Left colon (tissue), 2 donors: ENCODE data around the gene SLC25A42. TPM values are rescaled to one million over a fixed set of nuclear protein-coding genes. Genes with fewer than 3 reads are reported as not detected.
"Not testable (repeated sequence)": the region's sequence is repeated elsewhere in the genome, so short reads cannot be mapped to it uniquely, and the experiment has no call there.

Source experiments
- ATAC-seq: fragments of 200-7000 bp; cut with Tn5 transposase; one replicate; pipeline ENCODE4 v1.9.1; 2020; ENCODE audit warnings: mild to moderate bottlenecking, moderate library complexity
- DNase-seq, 2 donors: peaks; one replicate each; pipeline ENCODE4 v3.0.0-alpha.2; 2020
- intact Hi-C, 2 donors: fragments of 100-400 bp; cut with DNase I in 1 of 2; cut with micrococcal nuclease in 1 of 2; formaldehyde crosslinking; loops; one replicate each; pipeline versions ENCODE4 v1.11.2 to v1.14.0; 2022; cut with DNase I, micrococcal nuclease
- long read RNA-seq: library from polyadenylated mRNA; unstranded; transcript quantifications from one replicate; pipeline ENCODE4 v2.0.0, GENCODE V29; 2021
- total RNA-seq, 2 donors: library from RNA; stranded (reverse); fragmentation: NEBNext Ultra II Directional; extraction: Animal tissue kit (Norgen Biotek cat#: 25700); gene quantifications; one replicate each; pipeline ENCODE4 v1.2.1, GENCODE V29; 2021
- donor health status: DM: no; HTN: no; CAD: no.
- donor health status: DM: yes; HTN: yes; CAD: no.

SLC25A42 gene, protein sequence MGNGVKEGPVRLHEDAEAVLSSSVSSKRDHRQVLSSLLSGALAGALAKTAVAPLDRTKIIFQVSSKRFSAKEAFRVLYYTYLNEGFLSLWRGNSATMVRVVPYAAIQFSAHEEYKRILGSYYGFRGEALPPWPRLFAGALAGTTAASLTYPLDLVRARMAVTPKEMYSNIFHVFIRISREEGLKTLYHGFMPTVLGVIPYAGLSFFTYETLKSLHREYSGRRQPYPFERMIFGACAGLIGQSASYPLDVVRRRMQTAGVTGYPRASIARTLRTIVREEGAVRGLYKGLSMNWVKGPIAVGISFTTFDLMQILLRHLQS
- total RNA-seq, result 1 to 10 TPM; 8.2 to 8.5 TPM
- long read RNA-seq, partial matches to known transcripts, result 2 of 6 reads
- long read RNA-seq, other reads (novel, unspliced or antisense), result 1 of 6 reads

DNA sequence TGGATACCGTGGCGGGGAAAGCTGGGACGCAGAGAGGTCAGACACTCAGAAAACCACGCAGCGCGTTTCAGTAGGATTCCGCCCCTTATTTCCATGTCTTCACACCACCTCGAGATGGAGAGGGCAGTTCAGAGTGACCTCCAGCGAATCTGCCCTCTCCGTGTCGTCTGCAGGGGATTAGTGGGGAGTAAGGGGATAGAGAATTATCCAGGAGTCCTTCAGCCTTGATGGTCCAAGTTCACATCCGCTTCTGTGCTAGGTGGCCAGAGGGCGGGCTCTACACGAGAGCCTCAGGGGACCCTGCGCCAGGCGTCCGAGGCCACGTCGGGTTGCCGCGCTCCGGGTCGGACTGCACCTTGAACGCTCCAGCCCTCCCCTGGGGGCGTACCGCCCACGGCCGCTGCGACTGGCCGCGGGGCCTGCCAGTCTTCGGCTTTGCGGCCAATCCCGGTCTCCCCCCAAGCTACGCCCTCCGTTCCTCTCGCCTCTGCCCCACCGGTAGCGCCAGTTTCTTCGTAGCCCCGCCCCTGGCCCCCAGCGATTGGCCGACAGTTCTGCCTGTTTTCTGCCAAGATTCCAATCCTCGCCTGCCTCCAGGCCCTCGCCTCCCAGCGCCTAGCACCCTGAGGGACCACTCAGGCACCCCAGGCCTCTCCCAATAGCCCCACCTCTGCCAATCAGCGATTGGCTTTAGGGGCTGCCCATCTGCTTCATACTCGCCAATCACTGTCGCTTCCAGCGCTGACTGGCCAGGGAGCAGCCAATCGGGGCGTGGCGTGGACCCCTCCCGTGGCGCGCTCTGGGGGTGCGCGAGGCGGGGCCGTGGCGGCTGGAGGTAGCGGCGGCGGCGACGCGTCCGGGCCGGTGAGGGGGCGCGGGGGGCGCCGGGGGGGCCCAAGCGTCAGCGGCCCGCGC, at the start of gene SLC25A42:
SLC25A42 (plus strand) TSS at position 812 of the 915 bp plus-strand sequence. CDS start 32,131 bp downstream, outside the sequence.
- intact Hi-C loops, result no loop called here
- peak; percentile 91 for ATAC-seq
- DNase-seq, result peak; percentile 98 to 100

DNA sequence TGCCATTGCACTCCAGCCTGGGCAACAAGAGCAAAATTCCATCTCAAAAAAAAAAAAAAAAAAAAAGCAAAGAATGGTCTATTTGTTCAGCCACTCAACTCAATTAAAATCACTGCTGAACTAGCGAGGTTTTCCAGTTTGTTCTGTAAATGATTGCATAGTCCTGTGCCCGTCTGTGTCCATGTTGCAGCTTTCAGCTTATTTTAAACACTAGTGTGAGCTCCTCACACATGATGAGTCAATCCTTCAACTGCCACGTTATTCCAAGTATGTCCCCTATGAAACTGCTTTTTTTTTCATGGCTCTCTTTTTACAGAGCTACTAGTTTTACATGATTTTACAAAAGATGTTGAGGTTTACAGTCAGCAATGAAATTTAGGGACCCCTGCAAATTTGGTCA, 42.7 kb upstream of the SLC25A42 start:
- intact Hi-C loops, result no loop called here
- no peak for ATAC-seq

DNA sequence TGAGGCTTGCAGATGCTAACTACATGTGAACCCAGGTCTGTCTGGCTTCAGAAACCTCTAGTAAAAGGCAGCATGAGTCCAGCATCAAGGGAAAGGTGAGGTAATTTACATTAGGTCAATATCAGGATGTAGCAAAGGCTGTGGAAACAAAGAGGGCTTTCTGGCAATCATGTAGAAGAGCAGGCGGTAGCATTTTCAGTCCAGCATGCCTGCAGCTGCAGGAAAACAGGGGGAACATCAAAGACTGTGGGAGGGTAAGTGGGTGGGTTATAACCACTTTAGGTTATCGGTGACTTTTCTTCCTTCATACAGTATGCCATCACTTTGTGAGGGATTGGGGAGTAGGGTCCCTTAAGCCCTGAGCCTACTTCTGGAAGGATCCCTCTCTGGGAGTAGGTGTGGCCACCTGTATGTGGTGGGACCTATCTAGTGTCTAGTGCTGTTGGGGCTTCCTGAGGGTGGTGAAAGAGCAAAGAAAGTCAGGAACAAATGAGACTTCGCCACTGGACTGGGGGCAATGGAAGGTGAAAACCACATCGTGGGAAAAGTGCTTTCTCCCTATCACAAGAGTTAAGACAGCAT, 41.3 kb upstream of the SLC25A42 start:
- ATAC-seq (no peak), DNase-seq (no peak)
- intact Hi-C loops, result no loop called here

More for the DNA sequence above, 42.7 kb upstream of the SLC25A42 start:
- DNase-seq, result no peak

DNA sequence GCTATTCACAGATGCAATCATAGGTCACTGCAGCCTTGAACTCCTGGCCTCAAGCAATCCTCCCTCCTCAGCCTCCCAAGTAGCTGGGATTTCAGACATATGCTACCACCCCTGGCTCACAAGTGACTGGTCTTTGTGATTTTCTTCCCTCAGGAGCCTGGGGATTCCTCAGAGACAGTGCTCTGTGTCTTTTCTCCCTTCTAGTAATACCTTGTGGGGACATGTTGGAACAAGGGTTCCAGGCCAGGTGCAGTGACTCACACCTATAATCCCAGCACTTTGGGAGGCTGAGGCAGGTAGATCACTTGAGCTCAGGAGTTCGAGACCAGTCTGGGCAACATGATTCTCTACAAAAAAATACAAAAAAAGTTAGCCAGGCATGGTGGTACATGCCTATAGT, 40.4 kb upstream of the SLC25A42 start:
- intact Hi-C loops, DNase-seq, ATAC-seq: not testable (repeated sequence)

DNA sequence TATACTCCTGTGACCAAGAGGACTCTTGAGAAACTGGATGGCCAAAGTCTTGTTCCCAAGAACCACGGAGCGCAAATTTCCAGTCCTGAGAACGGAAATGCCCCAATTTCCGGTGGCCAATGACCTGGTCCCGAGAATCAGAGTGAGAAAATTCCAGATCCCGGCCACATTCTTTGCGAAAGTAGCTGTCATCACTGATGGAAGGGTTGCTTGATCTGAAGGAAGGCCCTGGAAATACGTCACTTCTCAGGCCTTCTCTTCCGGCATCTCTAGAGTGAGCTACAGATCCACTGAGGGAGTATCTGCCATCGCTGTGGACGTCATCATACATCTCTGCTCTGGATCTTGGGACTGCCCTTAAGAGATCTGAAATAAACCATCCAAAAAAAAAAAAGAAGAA, 37.9 kb upstream of the SLC25A42 start:
- DNase-seq (no peak), ATAC-seq (no peak)
- intact Hi-C loops, result no loop called here

GRCh38 chr19:19026299-19026971, 37.4 kb upstream of the SLC25A42 start:
- ATAC-seq (peak; percentile 74), DNase-seq (peak in 1 of 2 donors; percentile 16)
- intact Hi-C loops, result no loop called here

GRCh38 chr19:19027228-19027627, 36.6 kb upstream of the SLC25A42 start:
- DNase-seq (no peak), ATAC-seq (no peak)
- intact Hi-C loops, result no loop called here

DNA sequence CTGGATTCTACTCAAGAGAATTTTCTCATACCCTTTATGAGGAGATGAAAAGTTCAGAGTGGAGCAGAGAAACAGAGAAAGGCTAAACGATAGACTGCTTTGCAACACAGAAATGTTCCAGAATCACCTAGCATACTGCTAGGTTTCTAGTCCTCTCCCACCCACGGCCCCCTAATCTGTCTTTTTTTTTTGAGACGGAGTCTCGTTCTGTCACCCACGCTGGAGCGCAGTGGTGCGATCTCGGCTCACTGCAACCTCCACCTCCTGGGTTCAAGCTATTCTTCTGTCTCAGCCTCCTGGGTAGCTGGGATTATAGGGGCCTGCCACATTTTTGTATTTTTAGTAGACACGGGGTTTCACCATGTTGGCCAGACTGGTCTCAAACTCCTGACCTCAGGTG, 35.3 kb upstream of the SLC25A42 start:
- no peak for ATAC-seq
- intact Hi-C loops, result no loop called here
- DNase-seq, result no peak

- ATAC-seq, result no peak
- DNase-seq, result no peak
- intact Hi-C loops, result no loop called here
Observed at GRCh38 chr19:19031891-19032290, 31.9 kb upstream of the SLC25A42 start.

GRCh38 chr19:19032420-19033175, 31.2 kb upstream of the SLC25A42 start:
- peak; percentile 58 to 79 for DNase-seq
- peak; percentile 0 for ATAC-seq
- intact Hi-C loops, result no loop called here

GRCh38 chr19:19033176-19033425, 30.7 kb upstream of the SLC25A42 start:
- ATAC-seq, result no peak

DNA sequence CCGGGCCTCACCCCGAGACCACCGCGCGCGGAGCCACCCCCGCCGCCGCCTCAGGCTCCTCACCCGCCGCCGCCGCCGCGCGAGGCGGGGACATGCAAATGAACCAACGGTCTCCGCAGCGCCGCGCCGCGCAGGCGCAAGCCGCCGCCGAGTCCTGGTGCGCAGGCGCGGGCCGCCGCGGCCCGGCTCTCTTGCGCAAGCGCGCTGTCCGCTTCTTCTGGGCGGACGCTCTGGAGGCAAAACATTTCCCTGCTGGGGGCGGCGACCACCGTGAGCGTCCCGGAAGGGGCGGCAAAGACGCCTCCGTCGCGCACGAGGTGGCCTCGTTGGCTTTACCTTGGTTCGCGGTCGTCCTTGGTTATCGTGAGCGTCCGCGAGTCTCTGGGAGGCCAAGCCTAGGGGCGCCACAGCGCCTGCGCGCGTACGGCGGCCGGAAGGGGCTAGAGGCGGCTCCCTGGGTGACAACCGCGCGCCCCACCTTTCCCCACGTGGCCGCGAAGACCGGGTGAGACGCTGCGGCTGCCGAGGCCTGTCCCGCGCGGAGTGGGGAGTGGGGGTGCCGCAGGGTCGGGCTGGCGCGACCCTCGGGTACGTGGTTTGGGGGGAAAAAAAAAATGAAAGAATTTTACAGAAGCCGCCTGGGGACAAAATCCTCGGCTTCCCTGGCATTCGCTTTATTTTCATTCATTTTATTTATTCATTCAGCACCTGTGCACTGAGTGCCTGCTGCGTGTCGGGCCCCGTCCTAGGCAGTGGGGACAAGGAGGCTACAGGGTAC, 30.2 kb upstream of the SLC25A42 start, which contains the start of the genes ARMC6 and SUGP2:
ARMC6 (plus strand) TSS at position 178 of the 778 bp plus-strand sequence. CDS start 607 bp downstream, outside the sequence.
SUGP2 (minus strand) TSS at position 92 of the 778 bp plus-strand sequence. CDS start 2,446 bp downstream, outside the sequence.
- intact Hi-C loops, result no loop called here
- DNase-seq, result peak; percentile 86 to 88

More at GRCh38 chr19:19033176-19033425, 30.7 kb upstream of the SLC25A42 start:
- DNase-seq, result no peak
- intact Hi-C loops, result no loop called here

DNA sequence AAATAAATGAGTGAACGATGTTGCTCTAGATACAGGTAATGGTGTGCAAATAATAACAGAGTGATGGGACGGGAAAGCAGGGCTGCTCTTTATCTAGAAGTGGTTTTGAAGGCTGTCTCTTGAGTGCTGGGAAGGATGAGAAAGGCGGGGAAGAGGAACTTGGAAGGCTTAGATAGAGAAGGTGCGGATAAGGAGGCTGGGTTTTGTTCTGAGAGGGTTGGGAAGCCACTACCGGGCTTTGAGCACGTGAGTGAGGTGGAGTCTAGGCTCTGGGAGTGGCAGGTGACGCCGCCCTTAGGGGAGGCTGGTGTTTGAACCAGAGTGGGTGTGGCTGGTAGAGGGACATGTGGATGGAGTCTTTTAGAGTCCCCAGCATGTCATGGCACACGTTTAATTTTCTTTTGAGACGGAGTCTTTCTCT, 29.6 kb upstream of the SLC25A42 start:
- intact Hi-C loops, result no loop called here
- ATAC-seq, result peak; percentile 83
- peak; percentile 72 to 85 for DNase-seq

More for the DNA sequence above, 30.2 kb upstream of the SLC25A42 start, which contains the start of the genes ARMC6 and SUGP2:
- peak; percentile 91 for ATAC-seq

DNA sequence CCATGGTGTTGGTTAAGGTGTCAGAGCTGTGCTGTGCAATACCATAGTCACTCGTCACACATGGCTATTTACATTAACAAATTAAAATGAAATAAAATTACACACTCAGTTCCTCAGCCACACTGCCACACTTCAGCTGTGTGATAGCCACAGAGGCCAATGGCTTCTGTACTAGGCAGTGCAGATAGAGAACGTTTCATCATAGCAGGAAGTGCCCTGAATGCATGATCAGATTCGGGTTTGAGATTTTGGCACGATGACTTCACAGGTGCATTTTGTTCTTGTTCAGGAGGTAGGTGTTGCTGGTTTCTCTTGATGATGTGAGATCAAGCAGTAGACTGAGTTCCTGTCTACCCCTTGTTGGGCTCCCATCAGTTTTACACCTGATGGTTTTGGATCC, 23.9 kb upstream of the SLC25A42 start:
- DNase-seq (no peak), ATAC-seq (no peak)
- intact Hi-C loops, result no loop called here

GRCh38 chr19:19040417-19040816, 23.4 kb upstream of the SLC25A42 start:
- intact Hi-C loops, result no loop called here
- ATAC-seq (peak; percentile 46), DNase-seq (no peak)

DNA sequence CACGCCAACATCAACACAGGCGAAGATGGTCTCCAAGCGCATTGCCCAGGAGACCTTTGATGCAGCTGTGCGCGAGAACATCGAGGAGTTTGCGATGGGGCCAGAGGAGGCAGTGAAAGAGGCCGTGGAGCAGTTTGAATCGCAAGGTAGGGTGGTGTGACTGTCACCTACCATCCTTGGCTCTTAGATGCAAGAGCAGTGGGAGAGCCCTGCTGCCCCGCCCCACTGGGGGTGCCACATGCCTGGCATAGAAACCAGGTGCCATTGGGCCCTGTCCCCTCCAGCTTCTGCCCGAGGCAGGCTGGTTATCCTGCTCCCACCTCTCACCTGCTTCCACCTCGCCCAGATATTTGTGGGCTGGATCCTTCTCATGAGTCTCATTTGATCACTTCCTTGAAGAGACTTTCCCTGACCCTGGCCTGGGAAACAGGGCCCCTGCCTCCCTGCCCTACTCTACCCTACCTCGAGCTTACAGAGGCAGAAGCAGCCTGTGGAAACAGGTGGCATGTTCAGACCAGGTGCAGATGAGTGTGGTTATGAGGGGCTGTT, 21.0 kb upstream of the SLC25A42 start:
- DNase-seq (no peak), ATAC-seq (no peak)
- intact Hi-C loops, result no loop called here

- ATAC-seq, result no peak
- intact Hi-C loops, result no loop called here
Observed at GRCh38 chr19:19043481-19043880, 20.3 kb upstream of the SLC25A42 start.

More at GRCh38 chr19:19043481-19043880, 20.3 kb upstream of the SLC25A42 start:
- no peak for DNase-seq
